Right atrium auricular region (tissue), 2 donors: Measurements from ENCODE around the gene DCHS1. TPM values are rescaled to one million over a fixed set of nuclear protein-coding genes. Genes with fewer than 3 reads are reported as not detected.

Experiments used
- DNase-seq: peaks from one replicate; pipeline ENCODE4 v3.0.0-alpha.2; 2019; ENCODE audit warnings: low spot score
- H3K27ac ChIP-seq, 2 donors: fragments of 200-600 bp; sonication (generic); 1 replicate in 1 of 2; 2 replicates in 1 of 2; pipeline ENCODE4 v1.5.1; 2016 to 2019
- H3K27me3 ChIP-seq, 2 donors: fragments of 200-600 bp; sonication (generic); one replicate each; pipeline versions ENCODE4 v1.5.1 to v1.6.0; 2017 to 2019
- H3K36me3 ChIP-seq: fragments of 200-600 bp; sonication (generic); one replicate; pipeline ENCODE4 v1.5.1; 2016
- H3K4me1 ChIP-seq, 2 donors: fragments of 200-600 bp; sonication (generic); one replicate each; pipeline versions ENCODE4 v1.5.1 to v1.6.0; 2017 to 2019
- H3K4me3 ChIP-seq, 2 donors: fragments of 200-600 bp; sonication (generic); 1 replicate in 1 of 2; 2 replicates in 1 of 2; pipeline ENCODE4 v1.5.1; 2017 to 2019; ENCODE audit warnings: mild to moderate bottlenecking in 1 of 2, moderate library complexity in 1 of 2
- H3K9me3 ChIP-seq, 2 donors: fragments of 200-600 bp; sonication (generic); one replicate each; pipeline ENCODE4 v1.5.1; 2019
- total RNA-seq, 2 donors: library from RNA; depleted of rRNA; stranded (reverse); fragments of >200 nt; gene quantifications; one replicate each; pipeline ENCODE4 v1.1.0, GENCODE V29; 2016
- TF ChIP-seq, protein P1 (sequence below), 2 donors: fragments of 200-600 bp; sonication (generic); IDR thresholded peaks; one replicate each; pipeline ENCODE4 v1.5.1; 2019; ENCODE audit warnings: antibody characterized with exemption in 2 of 2

The DCHS1 gene
- total RNA-seq, 2 donors from 2014 or later: 9.3 to 23.0 TPM

DNA sequence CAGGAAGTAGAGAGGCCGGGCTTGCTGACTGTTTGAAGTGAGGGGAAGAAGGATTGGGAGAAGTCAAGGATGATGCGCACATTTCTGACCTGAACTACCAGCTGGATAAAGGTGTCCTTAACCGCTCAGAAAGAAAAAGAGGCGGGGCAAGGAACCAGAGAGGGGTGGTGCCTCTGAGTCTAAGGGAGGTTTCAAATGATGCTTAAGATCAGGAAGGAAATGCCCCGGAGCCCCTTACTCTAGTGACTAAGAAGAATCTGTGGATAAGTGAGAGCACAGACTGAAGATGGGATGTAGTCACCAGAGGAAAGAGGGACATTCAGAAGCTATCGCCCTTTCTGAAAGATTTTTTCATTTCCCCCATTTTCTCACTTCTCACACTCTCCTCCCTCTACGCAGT lies 12.7 kb downstream of the DCHS1 start:
- TF ChIP-seq, protein P1, sequence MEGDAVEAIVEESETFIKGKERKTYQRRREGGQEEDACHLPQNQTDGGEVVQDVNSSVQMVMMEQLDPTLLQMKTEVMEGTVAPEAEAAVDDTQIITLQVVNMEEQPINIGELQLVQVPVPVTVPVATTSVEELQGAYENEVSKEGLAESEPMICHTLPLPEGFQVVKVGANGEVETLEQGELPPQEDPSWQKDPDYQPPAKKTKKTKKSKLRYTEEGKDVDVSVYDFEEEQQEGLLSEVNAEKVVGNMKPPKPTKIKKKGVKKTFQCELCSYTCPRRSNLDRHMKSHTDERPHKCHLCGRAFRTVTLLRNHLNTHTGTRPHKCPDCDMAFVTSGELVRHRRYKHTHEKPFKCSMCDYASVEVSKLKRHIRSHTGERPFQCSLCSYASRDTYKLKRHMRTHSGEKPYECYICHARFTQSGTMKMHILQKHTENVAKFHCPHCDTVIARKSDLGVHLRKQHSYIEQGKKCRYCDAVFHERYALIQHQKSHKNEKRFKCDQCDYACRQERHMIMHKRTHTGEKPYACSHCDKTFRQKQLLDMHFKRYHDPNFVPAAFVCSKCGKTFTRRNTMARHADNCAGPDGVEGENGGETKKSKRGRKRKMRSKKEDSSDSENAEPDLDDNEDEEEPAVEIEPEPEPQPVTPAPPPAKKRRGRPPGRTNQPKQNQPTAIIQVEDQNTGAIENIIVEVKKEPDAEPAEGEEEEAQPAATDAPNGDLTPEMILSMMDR (IDR thresholded peaks at IDR 0.05): no peak
- no peak for DNase-seq
- Histone ChIP-seq H3K36me3 (peaks cover 17% of the 10 kb centered on the region), H3K27me3 (no peaks in the 10 kb centered on the region), H3K4me1 (peaks cover 0 to 44% of the 10 kb centered on the region in 2 donors), H3K4me3 (no peak overlapping the region), H3K27ac (no peak overlapping the region), H3K9me3 (no peaks in the 10 kb centered on the region)

DNA sequence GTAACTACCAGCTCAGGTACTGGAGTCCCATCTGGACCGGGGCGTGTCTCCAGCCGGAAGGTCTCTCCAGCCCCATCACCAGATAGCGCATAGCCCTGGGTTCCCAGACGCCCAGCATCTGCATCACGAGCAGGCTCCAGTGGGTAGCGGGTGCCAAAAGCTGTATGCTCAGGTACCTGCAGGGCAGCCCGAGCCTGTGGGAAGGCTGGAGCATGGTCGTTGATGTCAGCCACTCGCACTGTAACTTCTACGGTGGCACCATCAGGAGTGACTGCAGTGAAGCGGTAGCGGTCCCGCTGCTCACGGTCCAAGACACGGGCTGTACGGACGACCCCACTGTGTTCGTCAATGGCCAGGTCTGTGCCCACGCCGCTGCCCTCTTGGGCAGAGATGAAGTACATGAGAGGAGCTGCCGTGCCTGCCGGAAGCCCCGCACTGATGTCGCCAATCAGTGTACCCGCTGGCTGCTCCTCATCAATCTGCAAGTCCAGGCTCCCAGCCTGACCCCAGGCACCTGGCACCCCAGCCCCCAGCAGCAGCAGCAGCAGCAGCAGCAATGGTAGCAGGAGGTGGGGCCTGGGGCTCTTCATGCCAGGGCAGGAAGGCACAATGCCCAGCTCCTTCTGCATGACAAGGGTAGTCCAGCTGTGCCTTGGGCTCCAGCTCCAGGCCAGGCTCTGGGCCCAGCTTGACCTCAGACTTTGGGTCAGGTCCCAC lies 14.5 kb downstream of the DCHS1 start:
- no peaks in the 10 kb centered on the region for H3K9me3 ChIP-seq
- H3K27me3 ChIP-seq: no peaks in the 10 kb centered on the region
- peaks cover 0 to 44% of the 10 kb centered on the region in 2 donors for H3K4me1 ChIP-seq
- H3K27ac ChIP-seq: no peak overlapping the region
- DNase-seq: no peak
- no peak overlapping the region for H3K4me3 ChIP-seq
- peaks cover 17% of the 10 kb centered on the region for H3K36me3 ChIP-seq
- TF ChIP-seq, protein P1 (IDR thresholded peaks at IDR 0.05): no peak

DNA sequence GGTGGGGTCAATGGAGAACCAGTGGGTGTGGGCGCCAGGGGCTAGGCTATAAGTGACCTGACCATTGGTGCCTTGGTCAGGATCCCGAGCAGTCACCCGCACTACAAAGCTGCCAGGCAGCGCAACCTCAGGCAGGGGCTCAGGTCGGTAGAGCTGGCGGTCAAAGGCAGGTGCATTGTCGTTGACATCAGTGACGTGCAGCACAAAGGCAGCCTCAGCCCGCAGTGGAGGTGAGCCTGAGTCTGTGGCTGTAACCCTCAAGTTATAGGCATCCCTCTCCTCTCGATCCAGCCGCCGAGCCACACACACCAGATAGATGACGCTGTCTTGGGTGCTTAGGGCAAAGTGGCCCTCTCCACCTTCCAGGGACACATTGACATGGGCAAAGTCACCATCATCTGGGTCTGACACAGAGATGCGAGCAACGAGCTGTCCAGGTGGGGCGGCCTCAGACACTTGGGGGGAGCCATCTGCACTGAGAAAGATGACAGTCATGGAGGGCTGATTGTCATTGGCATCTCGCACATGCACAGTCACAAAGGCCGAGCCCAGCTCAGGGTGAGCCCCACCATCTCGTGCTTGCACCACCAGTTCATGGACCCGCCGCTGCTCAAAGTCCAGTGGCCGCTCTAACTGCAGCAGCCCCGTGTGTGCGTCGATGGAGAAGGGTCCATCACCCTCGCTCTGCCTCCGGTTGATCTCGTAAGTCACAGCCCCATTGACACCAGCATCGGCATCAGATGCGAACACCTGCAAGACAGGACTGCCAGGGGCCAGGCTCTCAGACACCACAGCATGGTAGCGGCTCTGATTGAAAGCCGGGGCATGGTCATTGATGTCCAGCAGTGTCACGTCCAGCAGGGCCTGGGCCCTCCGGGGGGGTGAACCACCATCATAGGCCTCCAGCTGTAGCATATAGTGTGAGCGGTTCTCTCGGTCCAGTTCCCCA lies 15.3 kb downstream of the DCHS1 start:
- H3K9me3 ChIP-seq: no peaks in the 10 kb centered on the region
- peaks cover 0 to 44% of the 10 kb centered on the region in 2 donors for H3K4me1 ChIP-seq
- TF ChIP-seq, protein P1 (IDR thresholded peaks at IDR 0.05): no peak
- peaks cover 17% of the 10 kb centered on the region for H3K36me3 ChIP-seq
- H3K27ac ChIP-seq: no peak overlapping the region
- H3K4me3 ChIP-seq: no peak overlapping the region
- no peaks in the 10 kb centered on the region for H3K27me3 ChIP-seq
- DNase-seq: no peak

DNA sequence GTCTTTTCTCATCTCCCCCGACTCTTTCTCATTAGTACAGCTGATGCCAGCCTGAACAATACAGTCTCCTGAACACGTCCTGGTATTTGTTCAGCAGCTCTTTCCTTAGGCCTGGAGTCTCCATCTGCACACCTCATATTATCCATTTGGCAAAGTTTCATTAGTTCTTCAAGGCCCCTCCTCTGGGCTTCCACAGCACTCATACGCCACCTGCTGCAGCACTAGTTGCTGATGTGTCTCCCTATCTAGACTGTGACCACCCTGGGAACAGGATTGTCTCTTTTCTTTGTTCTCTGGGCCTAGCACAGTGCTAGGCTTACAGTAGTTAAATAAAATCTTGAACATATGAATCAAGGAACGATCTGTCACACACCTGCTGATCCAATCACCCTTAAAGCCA lies 17.2 kb downstream of the DCHS1 start:
- peaks cover 0 to 57% of the 10 kb centered on the region in 2 donors for H3K4me1 ChIP-seq
- H3K9me3 ChIP-seq: no peaks in the 10 kb centered on the region
- TF ChIP-seq, protein P1 (IDR thresholded peaks at IDR 0.05): no peak
- H3K27me3 ChIP-seq: no peaks in the 10 kb centered on the region
- no peak overlapping the region for H3K4me3 ChIP-seq
- H3K27ac ChIP-seq: no peak overlapping the region
- H3K36me3 ChIP-seq: peaks cover 21% of the 10 kb centered on the region
- no peak for DNase-seq

DNA sequence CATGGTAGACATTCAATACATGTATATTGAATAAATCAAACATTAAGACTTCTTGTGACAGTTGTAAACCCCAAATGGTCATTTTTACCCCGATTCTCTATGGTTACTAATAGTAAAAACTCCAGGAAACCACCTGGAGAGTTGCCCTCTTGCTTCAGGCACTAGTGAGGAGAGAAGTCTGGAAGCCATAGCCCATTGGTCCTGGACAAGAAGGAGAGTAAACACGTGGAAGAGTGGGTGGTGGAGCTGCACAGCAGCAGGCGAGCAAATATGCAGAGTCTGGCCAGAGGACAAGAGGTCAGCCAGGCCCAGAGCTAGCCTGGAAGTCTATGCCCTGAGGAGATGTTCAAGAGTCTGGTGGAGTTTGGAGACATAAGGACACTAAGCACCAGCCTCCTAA lies 17.7 kb downstream of the DCHS1 start:
- H3K9me3 ChIP-seq: no peaks in the 10 kb centered on the region
- TF ChIP-seq, protein P1 (IDR thresholded peaks at IDR 0.05): no peak
- no peaks in the 10 kb centered on the region for H3K27me3 ChIP-seq
- no peak for DNase-seq
- H3K36me3 ChIP-seq: peaks cover 27% of the 10 kb centered on the region
- H3K27ac ChIP-seq: no peak overlapping the region
- peaks cover 0 to 62% of the 10 kb centered on the region in 2 donors for H3K4me1 ChIP-seq
- H3K4me3 ChIP-seq: no peak overlapping the region
